NCI-H2196 (cell line): ENCODE measurements around the gene CCDC6.
"Not testable (repeated sequence)": the region's sequence is repeated elsewhere in the genome, so short reads cannot be mapped to it uniquely, and the experiment has no call there.

Source experiments
- DNase-seq: peaks from one replicate; lab custom pipeline; 2025; ENCODE audit not compliant: unreplicated experiment; lab: John Stamatoyannopoulos, UW

Gene CCDC6

DNA sequence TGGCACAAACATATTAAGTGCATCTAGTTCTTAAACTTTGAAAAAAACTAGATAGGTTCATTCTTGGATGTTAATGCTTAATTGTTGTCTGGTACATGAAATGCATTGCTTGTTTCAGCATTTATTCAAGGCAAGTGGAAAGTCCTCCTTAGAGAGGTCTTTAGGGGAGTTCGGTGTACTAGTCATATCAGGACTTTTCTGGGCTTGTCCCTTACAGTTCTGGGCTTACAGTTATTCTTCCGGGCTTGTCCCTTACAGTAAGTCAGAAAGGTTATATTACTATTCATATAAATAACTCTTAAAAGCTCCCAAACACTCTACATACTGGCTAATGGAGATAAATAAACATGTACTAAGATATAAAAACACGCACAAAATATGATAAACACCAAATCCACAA is 91.5 kb downstream of the CCDC6 start:
- no peak for DNase-seq

DNA sequence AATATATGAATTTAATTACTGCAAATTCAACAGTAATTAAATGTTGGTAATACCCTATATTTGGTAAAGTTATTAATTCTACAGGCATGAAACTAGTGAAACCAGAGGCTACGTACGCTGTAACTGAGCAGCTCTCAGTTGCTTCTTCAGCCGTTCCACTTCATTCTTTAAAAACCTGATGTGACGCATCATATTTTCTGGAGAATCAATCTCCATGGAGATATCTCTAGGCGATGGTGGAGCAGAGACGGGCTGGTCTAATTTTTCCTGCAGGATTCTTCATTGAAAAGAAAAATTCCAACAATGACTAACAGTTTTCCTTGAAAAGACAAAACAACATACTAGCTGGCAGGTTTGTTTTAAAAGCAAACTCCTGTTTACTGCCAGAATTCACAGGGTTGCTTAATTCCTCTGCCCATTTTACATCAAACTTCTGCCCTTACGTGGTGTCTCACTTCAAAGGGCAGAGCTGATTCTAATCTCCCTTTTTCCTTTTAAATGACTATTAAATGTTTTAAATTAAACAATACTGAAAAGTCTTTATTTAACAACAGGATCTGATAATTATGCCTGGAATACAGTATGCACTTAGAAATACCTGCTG is 93.7 kb downstream of the CCDC6 start:
- no peak for DNase-seq

DNA sequence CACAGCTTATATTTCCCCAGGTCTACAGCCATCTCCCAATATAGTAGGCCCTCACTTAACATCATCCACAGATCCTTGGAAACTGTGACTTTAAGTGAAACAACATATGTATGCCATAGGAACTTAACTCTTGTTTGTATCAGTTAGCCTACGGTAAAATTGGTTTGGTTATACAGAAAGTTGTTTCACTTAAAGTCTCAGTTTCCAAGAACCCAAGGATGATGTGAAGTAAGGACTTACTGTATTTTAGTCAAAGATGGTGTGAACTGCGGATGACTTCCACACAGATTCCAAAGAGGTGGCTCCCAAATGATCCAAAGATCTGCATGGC is 96.7 kb downstream of the CCDC6 start:
- no peak for DNase-seq

- DNase-seq, result peak; percentile 38
Measured at GRCh38 chr10:59808896-59809643, 97.3 kb downstream of the CCDC6 start.

- no peak for DNase-seq
Measured at GRCh38 chr10:59807629-59808620, 98.4 kb downstream of the CCDC6 start.

DNA sequence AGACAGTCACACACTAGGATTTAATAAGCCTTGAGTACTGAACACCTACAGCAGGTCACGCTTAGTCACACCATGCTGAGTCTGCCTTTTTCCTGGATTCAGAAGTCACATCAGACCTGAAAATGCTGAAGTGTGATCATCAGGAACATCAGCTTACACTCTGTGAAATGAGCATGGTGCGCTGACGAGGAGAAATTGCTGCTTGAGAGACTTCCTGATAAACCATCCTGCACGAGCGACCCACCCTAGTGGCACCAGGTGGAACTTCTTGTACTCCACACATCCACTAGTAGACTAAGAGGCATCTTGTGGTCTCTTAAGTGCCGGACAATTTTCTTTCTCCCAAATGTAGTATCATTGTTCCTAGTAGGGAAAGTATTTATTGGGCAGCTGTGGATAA is 101.3 kb downstream of the CCDC6 start:
- DNase-seq, result peak; percentile 0

DNA sequence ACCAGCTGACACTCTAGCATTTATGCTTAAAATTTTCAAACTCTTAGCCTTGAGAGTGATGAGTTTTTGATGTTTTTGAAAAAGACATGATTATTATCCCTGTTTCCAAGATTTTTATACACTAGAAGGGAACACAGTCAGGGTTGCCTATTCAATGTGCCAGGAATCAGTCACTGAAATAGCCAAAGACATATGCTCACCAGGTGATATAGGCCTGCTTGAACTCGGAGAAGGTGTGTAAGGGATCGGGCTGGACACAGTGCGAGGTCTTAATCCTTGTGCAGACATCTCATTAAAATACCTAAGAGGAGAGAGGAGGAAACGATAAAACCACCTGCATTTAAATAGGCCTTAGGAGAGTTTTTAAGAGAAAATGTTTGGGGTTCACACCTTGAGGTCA is 102.1 kb downstream of the CCDC6 start:
- no peak for DNase-seq

GRCh38 chr10:59803714-59804113 is 102.6 kb downstream of the CCDC6 start:
- no peak for DNase-seq

- no peak for DNase-seq
Measured at GRCh38 chr10:59801171-59801570, 105.2 kb downstream of the CCDC6 start.

- DNase-seq, result no peak
Measured at GRCh38 chr10:59799421-59799820, 106.9 kb downstream of the CCDC6 start.

DNA sequence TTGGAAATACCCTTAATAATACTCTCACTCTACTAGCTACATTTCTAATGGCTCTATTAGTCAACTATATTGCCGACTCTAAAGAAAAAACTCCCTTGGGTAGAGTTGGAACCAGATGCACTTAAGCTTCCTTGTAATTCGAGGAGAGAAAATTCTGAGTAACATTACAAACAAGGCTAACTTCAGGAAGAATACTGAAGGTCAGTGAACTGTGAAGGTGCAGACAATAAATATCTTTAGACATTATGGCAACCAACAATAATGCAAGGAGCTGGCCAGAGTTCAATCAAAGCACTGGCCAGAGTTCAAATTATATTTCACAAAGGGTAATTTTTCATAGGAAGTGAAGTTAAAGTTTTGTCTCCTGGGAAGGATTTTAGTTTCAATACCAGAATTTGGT is 112.4 kb downstream of the CCDC6 start:
- no peak for DNase-seq

GRCh38 chr10:59792812-59793211 is 113.5 kb downstream of the CCDC6 start:
- no peak for DNase-seq

- no peak for DNase-seq
Measured at GRCh38 chr10:59791601-59792000, 114.8 kb downstream of the CCDC6 start.

GRCh38 chr10:59790080-59790479 is 116.3 kb downstream of the CCDC6 start:
- not testable (repeated sequence) for DNase-seq

GRCh38 chr10:59788914-59789313 is 117.4 kb downstream of the CCDC6 start:
- DNase-seq, result not testable (repeated sequence)

- not testable (repeated sequence) for DNase-seq
Measured at GRCh38 chr10:59787032-59787431, 119.3 kb downstream of the CCDC6 start.

DNA sequence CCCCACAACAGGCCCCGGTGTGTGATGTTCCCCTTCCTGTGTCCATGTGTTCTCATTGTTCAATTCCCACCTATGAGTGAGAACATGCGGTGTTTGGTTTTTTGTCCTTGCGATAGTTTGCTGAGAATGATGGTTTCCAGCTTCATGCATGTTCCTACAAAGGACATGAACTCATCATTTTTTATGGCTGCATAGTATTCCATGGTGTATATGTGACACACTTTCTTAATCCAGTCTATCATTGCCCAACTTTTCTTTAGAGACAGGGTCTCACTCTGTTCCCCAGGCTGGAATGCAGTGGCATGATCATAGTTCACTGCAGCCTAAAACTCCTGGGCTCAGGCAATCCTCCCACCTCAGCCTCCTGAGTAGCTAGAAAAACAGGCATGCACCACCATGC is 120.9 kb downstream of the CCDC6 start:
- DNase-seq, result not testable (repeated sequence)

DNA sequence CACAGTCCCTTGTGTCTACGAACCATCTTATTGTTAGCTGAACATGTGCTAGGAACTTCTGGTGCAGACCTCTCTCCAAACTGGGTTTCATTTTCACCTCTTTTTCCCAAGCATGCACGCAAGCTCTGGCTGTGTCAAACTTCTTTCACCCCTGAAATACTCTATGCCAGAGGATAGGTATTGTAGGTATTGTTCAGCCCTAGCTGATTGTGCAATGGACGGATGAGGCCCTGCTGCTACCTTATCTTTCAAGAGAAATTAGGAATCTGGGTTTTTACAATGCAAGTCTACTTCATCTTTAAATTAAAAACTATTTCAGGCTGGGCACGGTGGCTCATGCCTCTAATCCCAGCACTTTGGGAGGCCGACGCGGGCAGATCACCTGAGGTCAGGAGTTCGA is 124.8 kb downstream of the CCDC6 start:
- no peak for DNase-seq

DNA sequence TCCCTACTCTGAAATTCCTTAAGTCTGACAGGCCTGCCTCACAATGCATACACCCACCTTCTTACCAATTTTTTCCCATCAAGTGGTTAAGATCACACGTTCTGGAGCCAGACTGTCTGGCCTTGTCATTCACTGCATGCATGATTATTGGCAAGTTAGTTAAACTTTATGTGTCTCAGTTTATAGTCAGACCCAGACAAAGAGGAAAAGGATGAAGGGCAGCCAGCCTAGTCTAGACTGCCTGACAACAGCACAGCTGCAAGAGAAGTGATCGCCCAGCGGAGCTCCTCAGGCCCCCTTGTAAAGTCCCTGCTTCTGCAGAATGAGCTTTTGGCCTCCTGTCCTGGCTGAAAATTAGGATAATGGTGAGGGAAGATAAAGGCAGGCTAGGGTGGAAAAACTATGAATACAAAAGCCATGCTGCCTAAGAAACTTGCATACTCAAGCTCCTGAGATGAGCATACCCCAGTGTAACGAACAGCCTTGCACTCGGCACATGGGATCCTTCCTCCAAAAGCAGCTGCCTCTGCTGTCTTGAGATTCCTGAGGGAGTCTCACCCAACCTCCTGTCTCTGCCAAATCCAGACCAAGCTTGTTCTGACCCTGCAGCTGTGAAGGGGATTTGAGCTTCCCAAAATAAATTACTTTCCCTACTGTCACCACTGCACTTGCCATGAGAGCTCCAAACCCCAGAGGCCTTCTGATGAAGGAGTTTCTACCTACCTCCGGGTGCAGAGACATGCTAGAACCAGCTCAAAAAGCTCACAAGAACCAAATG is 126.4 kb downstream of the CCDC6 start:
- no peak for DNase-seq

GRCh38 chr10:59774451-59774850 is 131.9 kb downstream of the CCDC6 start:
- DNase-seq, result no peak

DNA sequence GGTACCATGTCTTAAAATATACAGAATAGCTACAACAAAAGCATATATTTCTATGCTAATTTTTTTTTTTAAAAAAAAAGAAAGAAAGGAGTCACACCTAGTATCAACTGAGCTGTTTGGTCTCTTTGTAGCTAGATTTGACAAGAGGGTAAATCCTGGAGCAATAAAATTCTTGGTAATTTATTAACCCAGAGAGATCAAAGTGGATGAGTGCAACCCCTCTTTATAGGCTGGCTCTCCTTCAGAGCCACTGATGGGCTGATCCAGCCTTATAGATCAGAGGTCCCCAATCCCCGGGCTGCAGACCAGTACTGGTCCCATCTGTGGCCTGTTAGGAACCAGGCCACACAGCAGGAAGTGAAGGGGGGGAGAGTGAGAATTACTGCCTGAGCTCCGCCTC is 133.3 kb downstream of the CCDC6 start:
- DNase-seq, result no peak
